CMK (cell line): ENCODE measurements around the gene LRRC72.
A peak's percentile ranks its signal among the peaks of the same experiment; 100 is the strongest.
"Not testable (repeated sequence)": the region's sequence is repeated elsewhere in the genome, so short reads cannot be mapped to it uniquely, and the experiment has no call there.

ENCODE experiments used
- DNase-seq: peaks from one replicate; pipeline ENCODE4 v3.0.0-alpha.2; 2010; ENCODE audit warnings: low read depth

The LRRC72 gene

DNA sequence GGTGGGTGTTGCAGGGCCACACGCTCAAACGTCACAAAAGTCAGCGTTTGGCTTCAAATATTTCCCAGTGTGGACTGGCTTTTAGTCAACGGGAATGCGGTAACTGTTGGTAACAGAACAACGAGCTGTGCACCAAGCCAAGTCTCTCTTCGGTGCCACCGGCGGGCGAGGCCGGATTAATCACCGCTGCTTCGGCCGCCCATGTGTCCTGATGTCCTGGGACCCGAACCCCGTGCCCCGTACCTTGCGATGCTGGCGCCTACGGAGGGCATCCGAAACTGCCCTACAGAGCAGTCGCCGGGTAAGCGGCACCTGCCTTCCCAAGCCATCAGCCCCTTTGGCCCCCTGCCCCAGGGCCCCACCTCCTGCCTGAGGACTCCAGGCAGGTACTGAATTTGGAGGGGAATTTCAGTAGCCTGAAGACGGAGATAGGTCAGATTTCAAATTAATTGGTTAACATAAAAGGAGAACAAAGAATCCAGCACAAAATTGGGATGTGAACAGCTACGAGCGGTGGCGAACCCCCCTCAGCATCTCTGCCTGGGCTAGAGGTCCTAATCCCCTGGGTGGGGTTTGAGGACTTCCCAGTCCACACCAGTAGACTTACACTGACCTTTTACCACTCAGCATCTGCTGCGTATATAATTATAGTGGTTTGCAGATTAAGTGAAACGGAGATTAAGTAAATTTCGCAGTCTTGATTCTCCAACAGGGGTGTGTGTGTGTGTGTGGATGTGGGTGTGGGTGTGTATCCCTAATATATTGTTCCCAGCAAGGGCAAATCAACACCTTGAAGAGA is at the start of gene LRRC72:
Gene LRRC72 (plus strand): TSS at position 84 of the 799 bp plus-strand sequence. CDS start 128 bp downstream, at position 212.
- no peak for DNase-seq

- no peak for DNase-seq
These were observed 47.5 kb upstream of the LRRC72 start for GRCh38 chr7:16479161-16479560.

DNA sequence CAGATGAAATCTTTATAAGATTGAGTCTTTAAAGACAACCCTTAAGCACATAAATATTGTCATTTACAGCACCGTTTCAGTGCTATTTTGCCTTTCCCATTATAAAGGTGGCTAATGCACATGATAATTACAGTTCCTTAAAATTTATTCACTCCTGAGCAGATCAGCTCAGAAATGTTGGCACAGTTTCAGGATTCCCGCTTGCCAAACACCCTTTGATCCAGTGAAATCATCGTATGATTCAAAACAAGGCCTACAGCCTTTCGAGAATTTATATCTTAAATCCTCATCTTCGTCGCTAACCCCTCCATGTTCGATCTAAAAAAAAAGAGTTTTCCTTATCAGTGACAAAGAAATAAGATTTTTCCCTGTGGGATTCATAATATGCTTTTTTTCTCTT is 47.0 kb upstream of the LRRC72 start:
- DNase-seq, result no peak

- DNase-seq, result no peak
These were observed 42.0 kb upstream of the LRRC72 start for GRCh38 chr7:16484453-16485158.

DNA sequence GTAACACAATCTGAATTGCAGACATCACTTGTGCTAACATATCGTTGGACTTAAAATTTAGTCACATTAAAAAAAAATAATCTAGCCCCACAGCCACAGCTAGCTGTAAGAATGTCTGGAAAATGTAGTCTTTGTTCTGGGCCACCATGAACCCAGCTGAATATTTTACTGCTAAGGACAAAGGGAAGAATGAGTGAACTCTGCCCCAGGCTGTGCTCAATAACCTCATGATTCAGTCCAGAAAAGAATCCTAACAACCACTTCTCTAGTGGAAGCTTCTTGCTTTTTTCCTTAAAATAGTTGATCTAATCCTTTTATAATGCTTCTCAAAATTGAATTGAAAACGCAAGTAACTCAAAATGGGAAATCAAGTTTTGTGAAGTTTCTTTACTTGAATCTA is 35.5 kb upstream of the LRRC72 start:
- no peak for DNase-seq

DNA sequence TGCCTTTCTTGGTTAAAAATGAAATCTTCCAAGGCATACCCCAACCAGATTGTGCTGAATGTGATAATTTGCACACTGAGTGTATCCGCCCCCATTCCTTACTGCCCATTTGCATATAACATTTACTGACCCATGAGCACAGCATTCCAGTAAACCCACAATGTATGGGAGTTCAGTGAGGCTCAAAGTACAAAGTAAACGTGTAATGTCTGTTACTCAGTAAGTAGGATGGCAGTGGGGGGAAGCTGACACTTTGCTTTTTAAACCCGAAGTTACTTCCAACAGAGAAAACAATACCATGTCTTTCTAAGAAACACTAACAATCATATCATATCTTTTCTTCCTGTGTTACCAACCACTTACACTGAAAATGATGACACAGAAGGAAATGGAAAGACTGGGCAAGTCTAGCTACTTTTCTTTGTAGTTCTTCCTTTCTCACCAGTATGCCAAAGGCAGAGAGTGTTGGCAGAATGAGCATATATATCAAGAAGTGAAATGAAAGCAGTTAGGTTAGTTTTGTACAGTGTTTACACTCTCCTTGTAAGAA is 34.0 kb upstream of the LRRC72 start:
- DNase-seq, result no peak

DNA sequence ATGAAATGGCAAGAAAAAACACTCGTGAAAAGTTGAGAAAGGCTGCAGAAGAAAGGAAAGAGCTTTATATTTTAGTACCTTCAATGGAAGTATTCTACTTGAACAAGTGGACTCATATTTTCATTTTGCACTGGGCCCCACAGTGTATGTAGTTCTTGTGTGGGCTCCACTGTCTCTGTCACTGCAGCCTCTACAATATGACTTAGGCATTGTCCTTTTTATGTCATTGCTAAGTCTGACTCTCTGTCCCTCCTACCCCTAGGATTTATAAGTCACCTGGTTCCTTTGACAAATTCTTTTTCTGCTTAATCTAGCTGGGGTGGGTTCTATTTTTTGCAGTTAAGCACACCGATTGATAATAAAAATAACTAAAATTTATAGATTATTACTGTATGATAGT is 33.4 kb upstream of the LRRC72 start:
- no peak for DNase-seq

- no peak for DNase-seq
These were observed 32.1 kb upstream of the LRRC72 start for GRCh38 chr7:16494551-16494950.

- no peak for DNase-seq
These were observed 31.5 kb upstream of the LRRC72 start for GRCh38 chr7:16494955-16495719.

GRCh38 chr7:16498122-16498521 is 28.5 kb upstream of the LRRC72 start:
- DNase-seq, result no peak

DNA sequence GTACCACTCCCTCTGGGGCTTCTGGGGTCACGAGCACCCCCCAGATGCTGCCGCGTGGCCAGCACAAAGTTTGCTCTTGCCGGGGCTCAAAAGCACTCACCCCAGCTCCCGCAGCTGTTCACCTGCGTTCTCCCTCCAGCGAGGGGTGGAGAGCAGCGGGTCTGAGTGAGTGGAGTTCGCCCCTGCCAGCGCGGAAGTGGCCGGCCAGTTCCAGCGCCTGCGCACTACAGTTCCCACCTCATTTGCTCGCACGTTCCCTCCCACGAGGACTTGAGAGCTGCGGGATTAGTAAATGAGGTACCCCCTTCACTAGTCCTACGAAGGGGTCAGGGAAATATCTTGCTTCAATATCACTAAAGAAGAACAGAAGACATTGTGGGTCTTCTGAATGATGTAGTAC is 24.3 kb upstream of the LRRC72 start:
- no peak for DNase-seq

DNA sequence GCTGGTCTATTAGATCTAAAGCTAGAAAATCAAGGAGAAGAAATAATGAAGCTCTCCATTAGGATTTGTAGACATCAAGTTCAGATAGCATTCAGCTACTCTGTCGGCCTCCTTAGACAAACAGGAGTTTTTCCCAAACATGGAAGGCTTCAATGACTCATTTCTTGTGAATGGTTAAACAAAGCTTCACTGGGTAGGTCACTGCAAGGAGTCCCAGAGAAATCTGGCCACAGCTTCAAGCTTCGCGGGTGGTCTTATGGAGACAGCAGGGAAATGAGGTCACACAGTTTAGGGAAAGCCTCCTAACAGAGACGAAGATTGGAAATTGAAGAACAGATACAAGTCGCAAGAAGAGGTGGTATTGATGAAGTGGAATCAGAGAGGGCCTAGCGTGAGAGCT is 22.6 kb upstream of the LRRC72 start:
- DNase-seq, result no peak

DNA sequence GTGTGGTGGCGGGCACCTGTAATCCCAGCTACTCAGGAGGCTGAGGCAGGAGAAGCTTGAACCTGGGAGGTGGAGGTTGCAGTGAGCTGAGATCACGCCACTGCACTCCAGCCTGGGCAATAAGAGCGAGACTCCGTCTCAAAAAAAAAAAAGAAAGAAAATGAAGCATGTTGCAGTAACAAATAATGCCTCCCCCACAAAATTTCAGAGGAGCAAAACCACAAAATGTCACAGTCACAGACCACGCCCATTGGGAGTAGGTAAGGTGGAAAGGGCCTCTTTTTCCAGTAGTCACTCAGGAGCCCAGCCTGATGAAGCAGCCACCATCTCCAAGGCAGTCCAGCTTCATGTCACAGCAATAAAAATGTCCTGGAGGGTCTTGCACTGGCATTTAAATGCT is 20.2 kb upstream of the LRRC72 start:
- DNase-seq, result not testable (repeated sequence)

GRCh38 chr7:16509829-16510228 is 16.8 kb upstream of the LRRC72 start:
- DNase-seq, result peak; percentile 32

- no peak for DNase-seq
These were observed 15.3 kb upstream of the LRRC72 start for GRCh38 chr7:16511314-16511713.

DNA sequence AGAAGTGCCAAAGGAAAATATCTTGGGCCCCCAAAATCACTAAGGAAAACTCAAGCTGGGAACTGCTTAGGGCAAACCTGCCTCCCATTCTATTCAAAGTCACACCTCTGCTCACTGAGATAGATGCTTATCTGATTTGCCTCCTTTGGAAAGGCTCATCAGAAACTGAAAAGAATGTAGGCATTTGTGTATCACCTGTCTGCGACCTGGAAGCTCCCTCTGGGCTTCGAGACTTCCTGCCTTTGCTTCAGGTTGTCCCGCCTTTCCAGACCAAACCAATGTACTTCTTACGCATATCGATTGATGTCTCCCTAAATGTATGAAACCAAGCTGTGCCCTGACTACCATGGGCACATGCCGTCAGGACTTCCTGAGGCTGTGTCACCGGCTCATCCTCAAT is 14.5 kb upstream of the LRRC72 start:
- DNase-seq, result no peak

DNA sequence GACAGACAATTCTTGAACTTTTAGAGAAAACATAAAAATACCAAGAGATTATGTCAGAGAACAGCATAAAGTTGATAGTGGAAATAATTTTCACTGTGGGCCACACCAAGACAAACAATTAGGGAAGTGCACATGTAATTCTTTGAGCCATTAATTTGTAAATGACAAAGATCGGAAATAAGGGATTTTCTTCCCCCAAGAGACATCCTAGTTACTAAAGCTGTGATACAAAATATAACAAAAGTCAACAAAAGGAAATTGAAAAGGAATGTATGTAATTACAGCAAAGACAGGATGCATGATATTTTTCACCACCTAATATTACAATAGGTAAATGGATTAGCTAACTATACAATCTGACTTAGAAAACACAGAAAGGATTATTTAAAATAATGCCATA is 12.4 kb upstream of the LRRC72 start:
- no peak for DNase-seq

GRCh38 chr7:16514729-16515128 is 11.9 kb upstream of the LRRC72 start:
- no peak for DNase-seq

GRCh38 chr7:16515785-16516685 is 10.6 kb upstream of the LRRC72 start:
- DNase-seq, result no peak

DNA sequence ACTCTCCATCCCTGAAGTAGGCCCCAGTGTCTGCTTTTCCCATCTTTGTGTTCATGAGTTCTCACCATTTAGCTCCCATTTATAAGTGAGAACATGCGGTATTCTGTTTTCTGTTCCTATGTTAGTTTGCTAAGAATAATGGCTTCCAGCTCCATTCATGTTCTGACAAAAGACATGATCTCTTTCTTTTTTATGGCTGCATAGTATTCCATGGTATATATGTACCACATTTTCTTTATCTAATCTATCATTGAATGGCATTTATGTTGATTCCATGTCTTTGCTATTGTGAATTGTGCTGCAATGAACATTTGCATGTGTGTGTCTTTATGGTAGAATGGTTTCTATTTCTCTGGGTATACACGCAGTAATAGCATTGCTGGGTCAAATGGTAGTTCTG is 6.6 kb upstream of the LRRC72 start:
- not testable (repeated sequence) for DNase-seq

GRCh38 chr7:16524332-16524731 is 2.3 kb upstream of the LRRC72 start:
- DNase-seq, result no peak
